H1 (cell line): ENCODE results near the gene EXOC5. TPM values are rescaled to one million over a fixed set of nuclear protein-coding genes. Genes with fewer than 3 reads are reported as not detected.
"Not testable (repeated sequence)": the region's sequence is repeated elsewhere in the genome, so short reads cannot be mapped to it uniquely, and the experiment has no call there.

Experiments used
- CTCF ChIA-PET: fragments of 300-600 bp; sonication (Branson Sonifier 250); formaldehyde crosslinking; loops from one replicate; lab custom pipeline; 2021; ENCODE audit not compliant: partially characterized antibody; lab: Charles Lee
- POLR2A ChIA-PET: fragments of 300-600 bp; sonication (Branson Sonifier 250); formaldehyde crosslinking; loops from one replicate; lab custom pipeline; 2021; ENCODE audit warnings: inconsistent platforms; ENCODE audit not compliant: partially characterized antibody; lab: Charles Lee
- DNase-seq, 2 experiments: peaks; one replicate each; pipeline versions ENCODE4 v3.0.0 to v3.0.0-alpha.2; 2010 to 2022; ENCODE audit warnings: low spot score in 2 of 2, low read depth in 1 of 2, mixed read lengths in 1 of 2
- FAIRE-seq: peaks from 2 replicates; lab custom pipeline; 2011; peaks lifted over from hg19 to GRCh38; lab: Jason Lieb, UNC
- H2AFZ ChIP-seq: 2 replicates; pipeline ENCODE4 v1.8.1; 2012; ENCODE audit warnings: low read length, inconsistent platforms
- H2AK5ac ChIP-seq: 2 replicates; pipeline ENCODE4 v1.6.1; 2013; ENCODE audit warnings: low read depth, low read length
- H2BK120ac ChIP-seq: replicated peaks from 2 replicates; pipeline ENCODE3; 2013; ENCODE audit warnings: low read depth, low read length, inconsistent platforms
- H2BK12ac ChIP-seq: 2 replicates; pipeline ENCODE4 v1.6.1; 2013; ENCODE audit warnings: low read depth, low read length
- H2BK15ac ChIP-seq: 2 replicates; pipeline ENCODE4 v1.6.1; 2013; ENCODE audit warnings: low read length
- H2BK20ac ChIP-seq: 2 replicates; pipeline ENCODE4 v1.6.1; 2013; ENCODE audit warnings: low read length
- H2BK5ac ChIP-seq: 2 replicates; pipeline ENCODE4 v1.6.1; 2013; ENCODE audit warnings: low read depth, low read length
- H3K14ac ChIP-seq: 2 replicates; pipeline ENCODE4 v1.6.1; 2013; ENCODE audit warnings: inconsistent platforms; ENCODE audit not compliant: insufficient read length
- H3K18ac ChIP-seq: 2 replicates; pipeline ENCODE4 v1.6.1; 2013; ENCODE audit warnings: low read length; ENCODE audit errors: extremely low read depth
- H3K23ac ChIP-seq: 2 replicates; pipeline ENCODE4 v1.6.1; 2013; ENCODE audit warnings: inconsistent platforms; ENCODE audit not compliant: insufficient read length
- H3K23me2 ChIP-seq: 2 replicates; pipeline ENCODE4 v1.6.1; 2013; ENCODE audit warnings: low read depth, low read length
- H3K27ac ChIP-seq: 2 replicates; pipeline ENCODE4 v1.6.1; 2011; ENCODE audit warnings: low read depth, low read length, inconsistent platforms
- H3K27me3 ChIP-seq, 4 experiments: replicated peaks in 1 of 4; 1 replicate in 1 of 4; 2 replicates in 3 of 4; pipeline versions ENCODE4 v1.6.1 to v1.8.1; 2011 to 2013; ENCODE audit warnings: low read length in 3 of 4, mild to moderate bottlenecking in 3 of 4, inconsistent platforms in 2 of 4, mixed read lengths in 2 of 4, moderate library complexity in 1 of 4; ENCODE audit not compliant: control insufficient read depth in 3 of 4, insufficient read depth in 3 of 4; ENCODE audit errors: extremely low read depth in 1 of 4
- H3K36me3 ChIP-seq, 4 experiments: 2 replicates each; pipeline versions ENCODE4 v1.6.1 to v1.8.1; 2011 to 2013; ENCODE audit warnings: mild to moderate bottlenecking in 4 of 4, low read length in 3 of 4, moderate library complexity in 2 of 4, control low read depth in 1 of 4, inconsistent platforms in 1 of 4; ENCODE audit not compliant: insufficient read depth in 4 of 4, control insufficient read depth in 2 of 4
- H3K4ac ChIP-seq: replicated peaks from 2 replicates; pipeline ENCODE3; 2013; ENCODE audit warnings: low read length, low read depth, mixed read lengths, inconsistent platforms; ENCODE audit not compliant: insufficient read length
- H3K4me1 ChIP-seq, 4 experiments: replicated peaks in 1 of 4; 1 replicate in 1 of 4; 2 replicates in 3 of 4; pipeline versions ENCODE4 v1.6.1 to v1.8.1; 2011 to 2013; ENCODE audit warnings: low read length in 3 of 4, inconsistent platforms in 2 of 4, mixed read lengths in 1 of 4; ENCODE audit not compliant: insufficient read depth in 4 of 4, control insufficient read depth in 3 of 4
- H3K4me2 ChIP-seq, 2 experiments: 2 replicates each; pipeline versions ENCODE4 v1.6.1 to v1.8.1; 2011 to 2013; ENCODE audit warnings: low read depth in 2 of 2, low read length in 2 of 2, control low read depth in 1 of 2, inconsistent platforms in 1 of 2, mild to moderate bottlenecking in 1 of 2; ENCODE audit not compliant: insufficient read depth in 1 of 2
- H3K4me3 ChIP-seq, 4 experiments: fragments of 200-600, 300-600 bp in 1 of 4; sonication (generic), shearing (Covaris generic), sonication (Bioruptor Twin) in 1 of 4; 2 replicates each; pipeline versions ENCODE4 v1.5.1 to v1.8.1; 2011 to 2016; ENCODE audit warnings: low read length in 4 of 4, low read depth in 3 of 4, control low read depth in 2 of 4, inconsistent platforms in 2 of 4, mild to moderate bottlenecking in 2 of 4, mixed read lengths in 1 of 4, moderate library complexity in 1 of 4; ENCODE audit not compliant: insufficient read depth in 2 of 4; ENCODE audit errors: extremely low read depth in 1 of 4
- H3K56ac ChIP-seq: replicated peaks from 2 replicates; pipeline ENCODE3; 2013; ENCODE audit warnings: low read depth, mild to moderate bottlenecking, mixed read lengths, low read length, inconsistent platforms; ENCODE audit not compliant: insufficient read length
- H3K79me1 ChIP-seq: 2 replicates; pipeline ENCODE4 v1.6.1; 2013; ENCODE audit warnings: low read depth, low read length, control low read depth
- H3K79me2 ChIP-seq, 2 experiments: 2 replicates each; pipeline versions ENCODE4 v1.6.1 to v1.8.1; 2012 to 2013; ENCODE audit warnings: low read length in 2 of 2, mild to moderate bottlenecking in 2 of 2, inconsistent platforms in 1 of 2; ENCODE audit not compliant: insufficient read depth in 2 of 2, control insufficient read depth in 1 of 2
- H3K9ac ChIP-seq, 4 experiments: replicated peaks in 1 of 4; 1 replicate in 1 of 4; 2 replicates in 3 of 4; pipeline versions ENCODE4 v1.6.1 to v1.8.1; 2011 to 2013; ENCODE audit warnings: low read depth in 3 of 4, low read length in 3 of 4, control low read depth in 2 of 4, mild to moderate bottlenecking in 2 of 4, moderate library complexity in 2 of 4, inconsistent platforms in 1 of 4; ENCODE audit errors: extremely low read depth in 1 of 4
- H3K9me3 ChIP-seq, 2 experiments: 2 replicates each; pipeline versions ENCODE4 v1.6.1 to v1.8.1; 2012 to 2013; ENCODE audit warnings: mild to moderate bottlenecking in 2 of 2, moderate library complexity in 2 of 2, control low read depth in 1 of 2, inconsistent platforms in 1 of 2, low read depth in 1 of 2, low read length in 1 of 2, mixed read lengths in 1 of 2; ENCODE audit not compliant: insufficient read depth in 2 of 2
- H4K20me1 ChIP-seq, 2 experiments: replicated peaks in 1 of 2; 2 replicates each; pipeline versions ENCODE3 to v1.8.1; 2011 to 2013; ENCODE audit warnings: inconsistent platforms in 2 of 2, low read length in 2 of 2, mild to moderate bottlenecking in 1 of 2; ENCODE audit not compliant: insufficient read depth in 2 of 2, control insufficient read depth in 1 of 2
- H4K5ac ChIP-seq: 2 replicates; pipeline ENCODE4 v1.6.1; 2013; ENCODE audit warnings: low read length, low read depth, mixed read lengths, inconsistent platforms; ENCODE audit not compliant: insufficient read length
- H4K8ac ChIP-seq: 2 replicates; pipeline ENCODE4 v1.8.0; 2013; ENCODE audit warnings: mild to moderate bottlenecking, moderate library complexity, low read length, inconsistent platforms; ENCODE audit not compliant: insufficient read depth; ENCODE audit errors: extremely low read depth
- H4K91ac ChIP-seq: replicated peaks from 2 replicates; pipeline ENCODE3; 2013; ENCODE audit warnings: low read length, mixed read lengths, inconsistent platforms; ENCODE audit not compliant: insufficient read length
- WGBS, 2 experiments: shearing (Covaris generic) in 1 of 2; methylation state at CpG; one replicate each; pipeline versions ENCODE4 v1.1.6 to v1.1.7; 2013 to 2015; ENCODE audit warnings: low lambda C conversion rate in 2 of 2, mixed read lengths in 2 of 2, inconsistent platforms in 1 of 2, low coverage in 1 of 2, missing lambda C conversion rate in 1 of 2; ENCODE audit not compliant: insufficient replicate concordance in 2 of 2, insufficient coverage in 1 of 2, insufficient read length in 1 of 2; ENCODE audit errors: extremely low coverage in 1 of 2, missing lambda C conversion rate in 1 of 2; 5-methylcytosine and 5-hydroxymethylcytosine counted together
- polyA plus RNA-seq, 7 experiments: library from polyadenylated mRNA; depleted of rRNA in 3 of 7; stranded (reverse) in 5 of 7; unstranded in 2 of 7; fragments of >200 nt in 5 of 7; fragments of 200-250 nt in 2 of 7; gene quantifications; 1 replicate in 5 of 7; 2 replicates in 1 of 7; 4 replicates in 1 of 7; pipeline versions ENCODE4 v1.2.1 to v1.2.3, GENCODE V29; 2011 to 2013; ENCODE audit warnings: missing spikeins in 2 of 7, mixed read lengths in 2 of 7
- total RNA-seq: library from RNA; stranded (reverse); fragmentation: NEBNext Ultra II Directional; extraction: Animal tissue kit (Norgen Biotek cat#: 25700); gene quantifications from 2 replicates; pipeline ENCODE4 v1.2.1, GENCODE V29; 2021

Gene EXOC5
- total and polyA plus RNA-seq, 2 of the 8 experiments (the other 6 are each of a cell fraction or from before 2014, with no cell fraction given): 23.0 to 86.7 TPM

GRCh38 chr14:57228320-57228719 lies 40.4 kb downstream of the EXOC5 start:
- not testable (repeated sequence) for H4K5ac ChIP-seq, H4K91ac ChIP-seq
- H3K36me3 ChIP-seq: peaks cover 0 to 46% (median 9%) of the 10 kb centered on the region in 4 experiments; a peak in 3 of 8 replicates

More at GRCh38 chr14:57228320-57228719, 40.4 kb downstream of the EXOC5 start:
- H3K56ac ChIP-seq, H3K4ac ChIP-seq, H3K9ac ChIP-seq, H3K23ac ChIP-seq, H3K4me1 ChIP-seq, H2AK5ac ChIP-seq, H3K4me2 ChIP-seq, DNase-seq, H2BK20ac ChIP-seq, H3K4me3 ChIP-seq, H3K23me2 ChIP-seq, H2BK12ac ChIP-seq, H2BK5ac ChIP-seq, H3K18ac ChIP-seq, H3K14ac ChIP-seq, POLR2A ChIA-PET, FAIRE-seq, H3K27ac ChIP-seq, H4K8ac ChIP-seq, H3K79me2 ChIP-seq, H4K20me1 ChIP-seq, H2BK120ac ChIP-seq, CTCF ChIA-PET, H2BK15ac ChIP-seq, H3K27me3 ChIP-seq, H2AFZ ChIP-seq, H3K79me1 ChIP-seq, H3K9me3 ChIP-seq: not testable (repeated sequence)
- 97% methylated on average over 2 of the region's 2 CpGs; no CpG with 5 or more reads in 1 of the 2 experiments for WGBS, 2 experiments
